HepG2 (cell line): Measurements from ENCODE around the gene SLC26A4. TPM values are rescaled to one million over a fixed set of nuclear protein-coding genes. Genes with fewer than 3 reads are reported as not detected.

Experiments
- AHR ChIP-seq: IDR thresholded peaks from 2 replicates; pipeline ENCODE4 v1.6.1; 2018; ENCODE audit warnings: missing genetic modification reagents, missing compliant biosample characterization
- HOXA3 ChIP-seq: sonication (generic); formaldehyde crosslinking; IDR thresholded peaks from 2 replicates; pipeline ENCODE4 v1.5.0; 2020; ENCODE audit warnings: missing genetic modification reagents
- KDM4B ChIP-seq: sonication (generic); formaldehyde crosslinking; IDR thresholded peaks from 2 replicates; pipeline ENCODE4 v1.4.0; 2020; ENCODE audit warnings: missing genetic modification reagents
- KDM5A ChIP-seq: fragments of 200-600 bp; sonication (generic); IDR thresholded peaks from 2 replicates; pipeline ENCODE4 v1.7.0; 2018; ENCODE audit warnings: antibody characterized with exemption, mild to moderate bottlenecking, low read length, borderline replicate concordance
- RFXAP ChIP-seq: sonication (generic); formaldehyde crosslinking; IDR thresholded peaks from 2 replicates; pipeline ENCODE4 v1.4.0; 2020; ENCODE audit warnings: missing genetic modification reagents, borderline replicate concordance
- SCMH1 ChIP-seq: sonication (generic); formaldehyde crosslinking; IDR thresholded peaks from 2 replicates; pipeline ENCODE4 v1.9.0; 2021; ENCODE audit warnings: missing genetic modification reagents, mild to moderate bottlenecking, borderline replicate concordance
- TAF15 ChIP-seq: fragments of 200-400 bp; formaldehyde crosslinking; IDR thresholded peaks from one replicate; pipeline ENCODE4 v1.6.1; 2018; ENCODE audit warnings: mild to moderate bottlenecking, low read depth, low read length; ENCODE audit not compliant: poor library complexity, severe bottlenecking
- ZNF205 ChIP-seq: IDR thresholded peaks from 2 replicates; pipeline ENCODE4 v1.6.1; 2018; ENCODE audit warnings: missing biosample characterization, missing genetic modification reagents
- ZNF256 ChIP-seq: sonication (generic); formaldehyde crosslinking; conservative IDR thresholded peaks from 2 replicates; pipeline ENCODE4 v1.4.0; 2020; ENCODE audit warnings: missing genetic modification reagents
- ZNF34 ChIP-seq: sonication (generic); formaldehyde crosslinking; IDR thresholded peaks from 2 replicates; pipeline ENCODE4 v1.4.0; 2020; ENCODE audit warnings: mild to moderate bottlenecking, missing genetic modification reagents, borderline replicate concordance
- ZNF414 ChIP-seq: sonication (generic); formaldehyde crosslinking; IDR thresholded peaks from 2 replicates; pipeline ENCODE4 v1.5.0; 2020; ENCODE audit warnings: missing genetic modification reagents
- ZNF746 ChIP-seq: sonication (generic); formaldehyde crosslinking; IDR thresholded peaks from 2 replicates; pipeline ENCODE4 v1.8.0; 2022; ENCODE audit warnings: mild to moderate bottlenecking, missing genetic modification reagents
- ZSCAN25 ChIP-seq: sonication (generic); formaldehyde crosslinking; IDR thresholded peaks from 2 replicates; pipeline ENCODE4 v1.8.0; 2022; ENCODE audit warnings: mild to moderate bottlenecking, missing genetic modification reagents
- polyA plus RNA-seq, 8 experiments: library from polyadenylated mRNA; depleted of rRNA in 3 of 8; stranded (reverse) in 7 of 8; unstranded in 1 of 8; fragments of >200 nt; fragmentation: Illumina TruSeq in 4 of 8; extraction: Trizol in 4 of 8; gene quantifications; 2 replicates each; pipeline versions ENCODE4 v1.2.1 to v1.2.3, GENCODE V29; 2011 to 2016; ENCODE audit warnings: low read depth in 4 of 8, missing spikeins in 1 of 8, mixed read lengths in 1 of 8; ENCODE audit not compliant: insufficient read depth in 1 of 8
- total RNA-seq, 5 experiments: library from RNA; depleted of rRNA; stranded (reverse); fragments of >200 nt; fragmentation: Illumina TruSeq; extraction: Trizol; gene quantifications; 2 replicates each; pipeline ENCODE4 v1.2.3, GENCODE V29; 2016; ENCODE audit warnings: low read depth in 1 of 5
- TF ChIP-seq, protein P1 (sequence below): sonication (generic); formaldehyde crosslinking; IDR thresholded peaks from 2 replicates; pipeline ENCODE4 v1.4.0; 2020; ENCODE audit warnings: missing genetic modification reagents
- TF ChIP-seq, protein P2 (sequence below): sonication (generic); formaldehyde crosslinking; IDR thresholded peaks from 2 replicates; pipeline ENCODE4 v1.4.0; 2020; ENCODE audit warnings: missing genetic modification reagents, borderline replicate concordance
- TF ChIP-seq, protein P3 (sequence below): sonication (generic); formaldehyde crosslinking; IDR thresholded peaks from 2 replicates; pipeline ENCODE4 v1.5.1; 2020; ENCODE audit warnings: mild to moderate bottlenecking, missing genetic modification reagents, borderline replicate concordance
- TF ChIP-seq, protein P4 (sequence below): sonication (generic); formaldehyde crosslinking; conservative IDR thresholded peaks from 2 replicates; pipeline ENCODE4 v1.4.0; 2020; ENCODE audit warnings: missing genetic modification reagents
- TF ChIP-seq, protein P5 (sequence below): sonication (generic); formaldehyde crosslinking; IDR thresholded peaks from 2 replicates; pipeline ENCODE4 v1.8.1; 2023; ENCODE audit warnings: mild to moderate bottlenecking, missing genetic modification reagents, borderline replicate concordance
- TF ChIP-seq, protein P6 (sequence below): sonication (generic); formaldehyde crosslinking; IDR thresholded peaks from 2 replicates; pipeline ENCODE4 v1.4.0; 2020; ENCODE audit warnings: mild to moderate bottlenecking, missing genetic modification reagents

SLC26A4 gene
- total and polyA plus RNA-seq, 2 of the 13 experiments (the other 11 are each of a cell fraction or from before 2014, with no cell fraction given), result 0.08 to 0.11 TPM

- TF ChIP-seq, protein P1, sequence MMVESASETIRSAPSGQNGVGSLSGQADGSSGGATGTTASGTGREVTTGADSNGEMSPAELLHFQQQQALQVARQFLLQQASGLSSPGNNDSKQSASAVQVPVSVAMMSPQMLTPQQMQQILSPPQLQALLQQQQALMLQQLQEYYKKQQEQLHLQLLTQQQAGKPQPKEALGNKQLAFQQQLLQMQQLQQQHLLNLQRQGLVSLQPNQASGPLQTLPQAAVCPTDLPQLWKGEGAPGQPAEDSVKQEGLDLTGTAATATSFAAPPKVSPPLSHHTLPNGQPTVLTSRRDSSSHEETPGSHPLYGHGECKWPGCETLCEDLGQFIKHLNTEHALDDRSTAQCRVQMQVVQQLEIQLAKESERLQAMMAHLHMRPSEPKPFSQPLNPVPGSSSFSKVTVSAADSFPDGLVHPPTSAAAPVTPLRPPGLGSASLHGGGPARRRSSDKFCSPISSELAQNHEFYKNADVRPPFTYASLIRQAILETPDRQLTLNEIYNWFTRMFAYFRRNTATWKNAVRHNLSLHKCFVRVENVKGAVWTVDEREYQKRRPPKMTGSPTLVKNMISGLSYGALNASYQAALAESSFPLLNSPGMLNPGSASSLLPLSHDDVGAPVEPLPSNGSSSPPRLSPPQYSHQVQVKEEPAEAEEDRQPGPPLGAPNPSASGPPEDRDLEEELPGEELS (CRISPR knock-in tag), result no peak
- no peak for TF ChIP-seq ZSCAN25 (CRISPR knock-in tag)
- no peak for TF ChIP-seq ZNF205 (CRISPR knock-in tag)
- no peak for TF ChIP-seq KDM4B (CRISPR knock-in tag)
- TF ChIP-seq, protein P2, sequence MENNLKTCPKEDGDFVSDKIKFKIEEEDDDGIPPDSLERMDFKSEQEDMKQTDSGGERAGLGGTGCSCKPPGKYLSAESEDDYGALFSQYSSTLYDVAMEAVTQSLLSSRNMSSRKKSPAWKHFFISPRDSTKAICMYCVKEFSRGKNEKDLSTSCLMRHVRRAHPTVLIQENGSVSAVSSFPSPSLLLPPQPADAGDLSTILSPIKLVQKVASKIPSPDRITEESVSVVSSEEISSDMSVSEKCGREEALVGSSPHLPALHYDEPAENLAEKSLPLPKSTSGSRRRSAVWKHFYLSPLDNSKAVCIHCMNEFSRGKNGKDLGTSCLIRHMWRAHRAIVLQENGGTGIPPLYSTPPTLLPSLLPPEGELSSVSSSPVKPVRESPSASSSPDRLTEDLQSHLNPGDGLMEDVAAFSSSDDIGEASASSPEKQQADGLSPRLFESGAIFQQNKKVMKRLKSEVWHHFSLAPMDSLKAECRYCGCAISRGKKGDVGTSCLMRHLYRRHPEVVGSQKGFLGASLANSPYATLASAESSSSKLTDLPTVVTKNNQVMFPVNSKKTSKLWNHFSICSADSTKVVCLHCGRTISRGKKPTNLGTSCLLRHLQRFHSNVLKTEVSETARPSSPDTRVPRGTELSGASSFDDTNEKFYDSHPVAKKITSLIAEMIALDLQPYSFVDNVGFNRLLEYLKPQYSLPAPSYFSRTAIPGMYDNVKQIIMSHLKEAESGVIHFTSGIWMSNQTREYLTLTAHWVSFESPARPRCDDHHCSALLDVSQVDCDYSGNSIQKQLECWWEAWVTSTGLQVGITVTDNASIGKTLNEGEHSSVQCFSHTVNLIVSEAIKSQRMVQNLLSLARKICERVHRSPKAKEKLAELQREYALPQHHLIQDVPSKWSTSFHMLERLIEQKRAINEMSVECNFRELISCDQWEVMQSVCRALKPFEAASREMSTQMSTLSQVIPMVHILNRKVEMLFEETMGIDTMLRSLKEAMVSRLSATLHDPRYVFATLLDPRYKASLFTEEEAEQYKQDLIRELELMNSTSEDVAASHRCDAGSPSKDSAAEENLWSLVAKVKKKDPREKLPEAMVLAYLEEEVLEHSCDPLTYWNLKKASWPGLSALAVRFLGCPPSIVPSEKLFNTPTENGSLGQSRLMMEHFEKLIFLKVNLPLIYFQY (CRISPR knock-in tag), result no peak
- TF ChIP-seq SCMH1 (CRISPR knock-in tag), result no peak
- no peak for TF ChIP-seq AHR
- no peak for TF ChIP-seq ZNF746 (CRISPR knock-in tag)
- peak; percentile 70 for TF ChIP-seq KDM5A
- TF ChIP-seq, protein P3, sequence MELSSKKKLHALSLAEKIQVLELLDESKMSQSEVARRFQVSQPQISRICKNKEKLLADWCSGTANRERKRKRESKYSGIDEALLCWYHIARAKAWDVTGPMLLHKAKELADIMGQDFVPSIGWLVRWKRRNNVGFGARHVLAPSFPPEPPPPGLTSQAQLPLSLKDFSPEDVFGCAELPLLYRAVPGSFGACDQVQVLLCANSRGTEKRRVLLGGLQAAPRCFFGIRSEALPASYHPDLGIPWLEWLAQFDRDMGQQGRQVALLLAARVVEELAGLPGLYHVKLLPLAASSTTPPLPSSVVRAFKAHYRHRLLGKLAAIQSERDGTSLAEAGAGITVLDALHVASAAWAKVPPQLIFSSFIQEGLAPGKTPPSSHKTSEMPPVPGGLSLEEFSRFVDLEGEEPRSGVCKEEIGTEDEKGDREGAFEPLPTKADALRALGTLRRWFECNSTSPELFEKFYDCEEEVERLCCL (CRISPR knock-in tag), result no peak
- TF ChIP-seq TAF15, result no peak
- TF ChIP-seq ZNF414 (CRISPR knock-in tag), result no peak
- TF ChIP-seq ZNF256 (CRISPR knock-in tag), result no peak; the same call in 1 of the 2 replicates
- 0 out of 2 replicates have a peak, but pooled peaks have one; percentile 14 for TF ChIP-seq ZNF34 (CRISPR knock-in tag)
- TF ChIP-seq, protein P4, sequence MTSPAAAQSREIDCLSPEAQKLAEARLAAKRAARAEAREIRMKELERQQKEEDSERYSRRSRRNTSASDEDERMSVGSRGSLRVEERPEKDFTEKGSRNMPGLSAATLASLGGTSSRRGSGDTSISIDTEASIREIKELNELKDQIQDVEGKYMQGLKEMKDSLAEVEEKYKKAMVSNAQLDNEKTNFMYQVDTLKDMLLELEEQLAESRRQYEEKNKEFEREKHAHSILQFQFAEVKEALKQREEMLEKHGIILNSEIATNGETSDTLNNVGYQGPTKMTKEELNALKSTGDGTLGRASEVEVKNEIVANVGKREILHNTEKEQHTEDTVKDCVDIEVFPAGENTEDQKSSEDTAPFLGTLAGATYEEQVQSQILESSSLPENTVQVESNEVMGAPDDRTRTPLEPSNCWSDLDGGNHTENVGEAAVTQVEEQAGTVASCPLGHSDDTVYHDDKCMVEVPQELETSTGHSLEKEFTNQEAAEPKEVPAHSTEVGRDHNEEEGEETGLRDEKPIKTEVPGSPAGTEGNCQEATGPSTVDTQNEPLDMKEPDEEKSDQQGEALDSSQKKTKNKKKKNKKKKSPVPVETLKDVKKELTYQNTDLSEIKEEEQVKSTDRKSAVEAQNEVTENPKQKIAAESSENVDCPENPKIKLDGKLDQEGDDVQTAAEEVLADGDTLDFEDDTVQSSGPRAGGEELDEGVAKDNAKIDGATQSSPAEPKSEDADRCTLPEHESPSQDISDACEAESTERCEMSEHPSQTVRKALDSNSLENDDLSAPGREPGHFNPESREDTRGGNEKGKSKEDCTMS, result no peak
- 0 out of 2 replicates have a peak, but pooled peaks have one; percentile 4 for TF ChIP-seq HOXA3 (CRISPR knock-in tag)
- 0 out of 2 replicates have a peak, but pooled peaks have one; percentile 3 for TF ChIP-seq RFXAP (CRISPR knock-in tag)
- TF ChIP-seq, protein P5, sequence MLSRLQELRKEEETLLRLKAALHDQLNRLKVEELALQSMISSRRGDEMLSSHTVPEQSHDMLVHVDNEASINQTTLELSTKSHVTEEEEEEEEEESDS (CRISPR knock-in tag), result no peak
- TF ChIP-seq, protein P6, sequence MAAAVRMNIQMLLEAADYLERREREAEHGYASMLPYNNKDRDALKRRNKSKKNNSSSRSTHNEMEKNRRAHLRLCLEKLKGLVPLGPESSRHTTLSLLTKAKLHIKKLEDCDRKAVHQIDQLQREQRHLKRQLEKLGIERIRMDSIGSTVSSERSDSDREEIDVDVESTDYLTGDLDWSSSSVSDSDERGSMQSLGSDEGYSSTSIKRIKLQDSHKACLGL (CRISPR knock-in tag), result no peak
Measured at GRCh38 chr7:107744345-107744750, 83.7 kb downstream of the SLC26A4 start (continued).
